K562 (cell line): ENCODE measurements around the gene ZBTB38. TPM values are rescaled to one million over a fixed set of nuclear protein-coding genes. Genes with fewer than 3 reads are reported as not detected.

Experiments
- CHAMP1 ChIP-seq: fragments of 450-650 bp; IDR thresholded peaks from 2 replicates; pipeline ENCODE4 v1.6.1; 2016; ENCODE audit warnings: mild to moderate bottlenecking
- CREB5 ChIP-seq: fragments of 250-450 bp; sonication (Bioruptor Pico); IDR thresholded peaks from 2 replicates; pipeline ENCODE4 v1.5.0; 2020; ENCODE audit warnings: mild to moderate bottlenecking
- E4F1 ChIP-seq: fragments of 250-450 bp; sonication (Bioruptor Pico); IDR thresholded peaks from 2 replicates; pipeline ENCODE4 v1.5.0; 2021; ENCODE audit warnings: mild to moderate bottlenecking, borderline replicate concordance
- ETV1 ChIP-seq: fragments of 450-650 bp; conservative IDR thresholded peaks from 2 replicates; pipeline ENCODE4 v1.6.1; 2016; ENCODE audit warnings: missing genetic modification characterization, control low read depth, low read depth, missing compliant biosample characterization
- TAF1 ChIP-seq: IDR thresholded peaks from 2 replicates; pipeline ENCODE4 v1.6.1; 2011; ENCODE audit warnings: mild to moderate bottlenecking, low read length, moderate library complexity; ENCODE audit not compliant: insufficient read depth, control insufficient read depth, severe bottlenecking; ENCODE audit errors: extremely low read depth
- polyA plus RNA-seq, 8 experiments: library from polyadenylated mRNA; depleted of rRNA in 4 of 8; stranded (reverse) in 5 of 8; unstranded in 3 of 8; fragments of >200 nt; fragmentation: Nextera tagmentation in 2 of 8; fragmentation: Illumina TruSeq in 1 of 8; extraction: Ambion mirVana in 2 of 8; extraction: Trizol in 1 of 8; gene quantifications; 2 replicates each; pipeline versions ENCODE4 v1.2.1 to v1.2.3, GENCODE V29; 2011 to 2014; ENCODE audit warnings: inconsistent platforms in 1 of 8, missing spikeins in 1 of 8
- total RNA-seq, 7 experiments: library from RNA; depleted of rRNA in 6 of 7; stranded (reverse); fragments of >200 nt in 6 of 7; fragmentation: Illumina TruSeq in 2 of 7; extraction: Trizol in 2 of 7; gene quantifications; 2 replicates each; pipeline versions ENCODE4 v1.2.1 to v1.2.3, GENCODE V29; 2011 to 2021; ENCODE audit warnings: low replicate concordance in 1 of 7

The ZBTB38 gene
- total and polyA plus RNA-seq, 9 of the 15 experiments (the other 6 are each of a cell fraction or from before 2014, with no cell fraction given), result 12.1 to 39.4 (median 22.9) TPM

DNA sequence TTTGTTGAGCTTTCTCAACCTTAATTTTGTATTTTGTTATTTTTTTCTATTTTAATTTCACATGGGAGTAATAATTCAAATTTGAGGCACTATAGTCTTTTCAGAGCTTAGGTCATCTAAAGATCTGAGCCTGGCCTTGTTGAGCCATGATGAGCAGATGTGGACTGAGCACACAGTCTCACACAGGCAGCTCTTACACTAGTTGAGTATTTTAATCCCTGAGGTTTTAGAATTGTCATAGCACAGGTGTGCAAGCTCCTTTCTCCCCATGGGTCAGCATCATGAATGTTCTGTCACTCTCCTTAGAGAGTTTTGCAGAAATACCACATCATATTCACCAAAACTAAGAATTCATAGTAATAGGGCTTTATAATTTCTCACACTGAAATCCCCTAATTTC, 4.9 kb downstream of the ZBTB38 start (continued):
- TF ChIP-seq E4F1 (CRISPR knock-in tag) (no peak), ETV1 (tag) (no peak), CREB5 (CRISPR knock-in tag) (no peak), CHAMP1 (no peak), TAF1 (no peak)
